Measurements from ENCODE around the gene PNN. TPM values are rescaled to one million over a fixed set of nuclear protein-coding genes. Genes with fewer than 3 reads are reported as not detected.
"Not testable (repeated sequence)": the region's sequence is repeated elsewhere in the genome, so short reads cannot be mapped to it uniquely, and the experiment has no call there.

Gene PNN
- total RNA-seq, 1 donor from 2014 or later: 80.3 TPM

GRCh38 chr14:39181026-39181692 is 6.1 kb downstream of the PNN start:
- intact Hi-C loops (cut with micrococcal nuclease): no loop called here

GRCh38 chr14:39181693-39182047 is 6.6 kb downstream of the PNN start:
- intact Hi-C loops (cut with micrococcal nuclease): no loop called here

DNA sequence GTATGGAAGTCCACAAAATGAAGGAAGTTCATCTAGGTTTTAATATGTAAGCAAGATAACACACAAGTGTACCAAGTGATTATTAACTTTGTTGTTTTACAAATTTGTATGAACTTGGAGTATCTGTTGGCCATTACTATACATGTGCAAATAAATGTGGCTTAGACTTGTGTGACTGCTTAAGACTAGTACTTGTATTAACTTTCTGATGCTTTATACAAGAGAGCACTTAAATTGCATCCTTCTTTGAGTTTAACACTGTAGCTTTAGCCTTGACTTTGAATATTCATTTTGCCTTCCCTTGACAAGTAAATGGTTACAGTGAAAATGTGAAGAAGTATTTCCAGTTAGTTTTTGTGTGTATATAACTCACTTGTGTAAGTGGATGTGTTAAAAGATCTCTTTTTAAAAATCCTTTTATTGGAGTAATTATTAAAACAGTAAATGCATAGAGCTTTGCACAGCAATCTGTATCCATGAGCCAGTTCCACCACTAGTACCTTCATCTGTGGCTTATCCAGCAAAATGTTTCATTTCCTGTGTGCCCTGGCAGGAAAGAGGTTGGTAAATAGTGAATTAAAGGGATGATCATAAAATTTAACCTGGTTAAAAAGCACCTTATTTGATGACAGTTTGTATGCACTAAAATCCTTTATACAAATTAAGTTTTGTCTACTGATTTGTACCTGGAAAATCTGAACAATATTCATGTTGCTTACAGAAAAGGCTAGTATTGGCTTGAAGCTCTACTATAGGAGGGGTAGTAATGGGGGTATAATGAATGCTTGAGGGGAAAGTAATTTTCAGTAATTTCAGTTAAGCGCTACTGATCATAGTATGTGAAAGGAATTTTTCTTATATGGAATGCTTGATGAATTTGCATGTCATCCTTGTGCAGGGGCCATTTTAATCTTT is 8.0 kb downstream of the PNN start:
- intact Hi-C loops (cut with micrococcal nuclease): no loop called here

- intact Hi-C loops (cut with micrococcal nuclease): not testable (repeated sequence)
Observed at GRCh38 chr14:39183685-39184003, 8.6 kb downstream of the PNN start.

- intact Hi-C loops (cut with micrococcal nuclease): no loop called here
Observed at GRCh38 chr14:39184628-39185255, 9.7 kb downstream of the PNN start.

DNA sequence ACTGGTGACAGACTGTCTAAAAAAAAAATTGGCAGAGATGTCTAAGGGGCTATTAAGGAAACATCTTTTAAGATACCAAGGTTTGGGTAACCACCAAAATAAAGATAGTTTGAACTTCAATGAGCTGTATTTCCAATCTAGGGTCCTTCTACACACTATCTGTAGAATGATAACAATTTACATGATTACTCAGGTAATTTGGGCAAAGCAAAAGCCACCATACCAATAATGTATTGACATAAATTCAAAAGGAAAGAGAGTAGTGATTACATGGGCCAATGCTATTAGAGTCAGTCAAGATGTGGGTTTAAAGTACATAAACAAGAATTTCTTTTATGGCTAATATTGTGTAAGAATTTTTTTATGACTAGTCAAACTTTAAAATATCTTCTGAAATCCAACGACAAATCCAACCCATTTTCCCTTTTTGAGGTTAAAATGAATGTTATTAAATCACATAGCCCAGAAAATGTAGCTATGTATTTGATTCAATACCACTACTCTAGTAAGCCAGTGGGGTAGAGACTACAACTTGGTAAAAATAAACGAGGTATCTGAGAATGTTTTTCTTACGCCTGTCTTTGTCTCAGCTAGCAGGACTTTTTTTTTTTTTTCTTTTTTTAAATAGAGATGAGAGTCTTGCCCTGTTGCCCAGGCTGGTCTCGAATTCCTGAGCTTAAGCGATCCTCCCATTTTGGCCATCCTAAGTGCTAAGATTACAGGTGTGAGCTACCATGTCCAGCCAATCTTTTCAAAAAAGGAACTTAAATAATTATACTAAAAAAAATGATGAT is 10.4 kb downstream of the PNN start:
- intact Hi-C loops (cut with micrococcal nuclease): no loop called here

DNA sequence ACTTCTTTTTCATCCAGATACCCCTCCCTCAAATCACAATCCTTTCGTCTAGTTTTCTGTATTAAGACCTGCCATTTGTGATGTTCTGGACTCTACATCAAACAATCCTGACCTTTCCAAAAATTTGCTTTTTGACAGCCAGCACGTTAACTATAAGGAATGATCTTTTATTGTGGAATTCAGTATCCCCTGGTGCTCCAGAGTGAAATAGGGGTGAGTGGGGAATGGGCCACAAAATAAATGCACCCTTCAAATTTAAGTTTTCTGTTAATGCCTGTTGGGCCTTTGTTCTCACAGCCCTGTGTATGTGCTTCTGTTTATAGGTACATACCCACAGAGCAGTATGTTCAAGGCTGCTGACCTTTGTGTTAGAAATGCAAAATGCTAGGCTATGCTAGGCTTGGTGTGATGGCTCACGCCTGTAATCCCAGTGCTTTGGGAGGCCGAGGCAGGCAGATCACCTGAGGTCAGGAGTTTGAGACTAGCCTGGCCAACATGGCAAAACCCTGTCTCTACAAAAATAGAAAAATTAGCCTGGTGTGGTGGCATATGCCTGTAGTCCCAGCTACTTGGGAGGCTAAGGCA is 12.0 kb downstream of the PNN start:
- intact Hi-C loops (cut with micrococcal nuclease): no loop called here

DNA sequence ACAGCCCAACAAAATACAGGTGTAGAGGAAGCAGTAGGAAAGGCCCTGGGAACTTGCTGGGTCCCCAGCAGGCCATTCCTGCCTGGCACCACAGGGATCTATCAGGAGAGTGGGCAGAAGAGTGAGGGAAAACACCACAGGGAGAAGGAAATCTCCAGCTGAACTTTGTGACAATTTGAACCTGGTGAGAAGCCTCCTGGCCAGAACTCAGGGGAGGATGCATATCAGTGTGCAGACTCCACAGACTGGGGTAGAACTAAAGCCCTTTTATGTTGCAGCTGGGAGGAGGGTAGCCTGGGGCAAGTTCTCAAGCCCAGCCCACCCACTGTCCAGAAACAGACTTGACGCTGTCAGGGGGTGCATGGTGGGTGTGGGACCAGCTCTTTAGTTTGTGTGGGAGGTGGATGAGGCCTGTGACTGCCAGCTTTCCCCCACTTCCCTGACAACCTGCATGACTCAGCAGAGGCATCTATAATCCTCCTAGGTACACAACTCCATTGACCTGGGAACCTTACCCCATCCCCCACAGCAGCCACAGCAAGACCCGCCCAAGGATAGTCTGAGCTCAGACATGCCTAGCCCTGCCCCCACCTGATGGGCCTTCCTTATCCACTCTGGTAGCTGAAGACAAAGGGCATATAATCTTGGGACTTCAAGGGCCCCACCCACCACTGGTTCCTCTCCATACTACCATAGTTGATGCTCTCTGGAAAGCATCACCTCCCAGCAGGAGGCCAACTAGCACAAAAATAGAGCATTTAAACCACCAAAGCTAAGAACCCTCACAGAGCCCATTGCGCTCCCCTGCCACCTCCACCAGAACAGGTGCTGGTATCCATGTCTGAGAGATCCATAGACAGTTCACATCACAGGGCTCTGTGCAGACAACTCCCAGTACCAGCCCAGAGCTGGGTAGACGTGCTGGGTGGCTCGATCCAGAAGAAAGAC is 28.9 kb downstream of the PNN start:
- intact Hi-C loops (cut with micrococcal nuclease): no loop called here

- intact Hi-C loops (cut with micrococcal nuclease): loop anchor here (1.0 kb wide), 2 partner anchors 22 to 32 kb away; partner anchors contain the start of gene PNN
Observed at GRCh38 chr14:39207430-39207829, 32.4 kb downstream of the PNN start.

- intact Hi-C loops (cut with micrococcal nuclease): no loop called here
Observed at GRCh38 chr14:39211109-39211741, 36.2 kb downstream of the PNN start.

DNA sequence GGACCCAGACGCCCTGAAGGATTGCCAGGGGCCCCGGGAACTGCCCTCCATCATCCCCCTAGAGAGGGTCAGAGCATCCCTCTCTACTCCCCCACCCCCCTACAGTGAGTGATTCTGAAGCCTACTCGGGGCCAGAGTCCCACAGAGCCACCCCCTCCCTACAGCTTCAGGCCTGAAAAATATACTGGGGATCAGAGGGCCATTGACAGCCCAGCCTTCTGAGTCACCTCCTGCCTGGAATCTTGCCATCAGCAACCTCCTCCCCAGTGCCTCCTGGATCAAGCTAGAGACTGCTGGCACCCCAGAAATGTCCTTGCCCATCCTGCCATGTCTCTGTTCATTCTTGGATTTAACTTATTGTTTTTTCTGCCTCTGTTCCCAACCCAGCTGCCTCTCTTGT is 37.0 kb downstream of the PNN start:
- intact Hi-C loops (cut with micrococcal nuclease): no loop called here

GRCh38 chr14:39212693-39213092 is 37.6 kb downstream of the PNN start:
- intact Hi-C loops (cut with micrococcal nuclease): no loop called here

DNA sequence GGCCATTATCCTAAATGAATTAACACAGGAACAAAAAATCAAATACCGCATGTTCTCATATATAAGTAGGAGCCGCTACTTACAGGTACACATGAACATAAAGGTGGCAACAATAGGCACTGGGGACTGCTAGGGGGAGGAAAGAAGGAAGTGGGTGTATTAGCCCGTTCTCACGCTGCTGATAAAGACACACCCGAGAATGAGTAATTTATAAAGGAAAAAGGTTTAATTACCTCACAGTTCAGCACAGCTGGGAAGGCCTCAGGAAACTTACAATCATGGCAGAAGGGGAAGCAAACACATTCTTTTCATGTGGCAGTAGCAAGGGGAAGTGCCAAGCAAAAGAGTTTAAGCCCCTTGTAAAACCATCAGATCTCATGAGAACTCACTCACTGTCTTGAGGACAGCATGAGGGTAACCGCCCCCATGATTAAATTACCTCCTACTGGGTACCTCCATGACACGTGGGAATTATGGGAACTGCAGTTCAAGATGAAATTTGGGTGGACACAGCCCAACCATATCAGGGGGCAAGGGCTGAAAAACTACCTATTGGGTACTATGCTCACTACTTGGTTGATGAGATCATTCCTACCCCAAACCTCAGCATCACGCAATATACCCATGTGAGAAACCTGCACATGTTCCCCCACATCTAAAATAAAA is 42.3 kb downstream of the PNN start:
- intact Hi-C loops (cut with micrococcal nuclease): no loop called here

DNA sequence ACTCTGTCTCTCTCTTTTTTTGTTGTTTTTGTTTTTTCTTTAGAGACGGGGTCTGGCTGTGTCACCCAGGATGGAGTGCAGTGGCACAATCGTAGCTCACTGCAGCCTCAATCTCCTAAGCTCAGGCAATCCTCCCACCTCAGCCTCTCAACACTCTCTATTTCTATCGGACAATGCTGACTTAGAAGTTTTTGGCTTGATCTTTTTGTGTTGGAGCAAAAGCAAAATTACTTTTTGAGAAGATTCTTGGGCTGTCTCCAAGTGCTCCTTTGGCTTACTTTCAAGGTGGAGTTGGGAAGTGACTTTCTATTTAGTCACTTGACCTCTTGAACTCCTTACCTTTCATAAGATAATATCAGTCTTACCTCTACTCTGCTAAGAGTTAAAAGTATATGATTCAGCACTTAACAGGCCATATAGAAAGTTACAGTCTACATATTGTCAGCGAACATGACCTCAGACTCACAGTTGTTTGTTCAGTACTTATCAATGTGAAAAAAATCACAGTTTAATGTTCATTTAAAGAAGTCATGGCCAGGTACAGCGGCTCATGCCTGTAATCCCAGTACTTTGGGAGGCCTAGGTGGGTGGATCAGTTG is 43.2 kb downstream of the PNN start:
- intact Hi-C loops (cut with micrococcal nuclease): no loop called here

DNA sequence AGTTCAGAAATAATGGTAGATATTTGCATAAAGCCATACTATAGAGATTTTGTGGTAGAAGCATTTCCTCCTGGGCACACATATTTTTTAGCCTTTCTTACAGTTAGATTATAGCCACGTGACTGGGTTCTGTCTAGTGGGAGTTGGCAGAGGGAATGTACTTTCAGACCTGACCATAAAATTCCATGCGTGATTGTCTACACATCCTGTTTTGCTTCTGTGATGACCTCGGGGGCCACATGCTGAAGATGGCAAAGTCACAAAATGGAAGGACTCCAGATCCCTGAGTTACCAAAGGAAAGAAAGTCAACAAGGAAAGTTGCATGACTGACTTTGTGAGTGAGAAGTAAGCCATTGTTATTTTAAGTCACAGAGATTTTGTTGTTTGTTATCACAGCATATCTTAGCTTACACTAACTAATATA is 44.0 kb downstream of the PNN start:
- intact Hi-C loops (cut with micrococcal nuclease): no loop called here

DNA sequence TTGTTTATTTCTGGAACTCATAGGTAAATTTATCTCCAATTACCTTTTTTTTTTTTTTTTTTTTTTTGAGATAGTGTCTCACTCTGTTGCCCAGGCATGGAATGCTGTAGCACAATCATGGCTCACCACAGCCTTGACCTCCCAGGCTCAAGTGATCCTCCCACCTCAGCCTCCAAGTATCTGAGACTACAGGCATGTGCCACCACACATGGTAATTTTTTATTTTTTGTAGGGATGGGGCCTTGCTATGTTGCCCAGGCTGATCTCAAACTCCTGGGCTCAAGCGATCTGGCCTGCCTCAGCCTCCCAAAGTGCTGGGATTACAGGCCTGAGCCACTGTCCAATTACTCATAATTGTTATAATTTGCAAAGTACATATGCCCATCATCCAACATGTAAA is 45.4 kb downstream of the PNN start:
- intact Hi-C loops (cut with micrococcal nuclease): not testable (repeated sequence)

DNA sequence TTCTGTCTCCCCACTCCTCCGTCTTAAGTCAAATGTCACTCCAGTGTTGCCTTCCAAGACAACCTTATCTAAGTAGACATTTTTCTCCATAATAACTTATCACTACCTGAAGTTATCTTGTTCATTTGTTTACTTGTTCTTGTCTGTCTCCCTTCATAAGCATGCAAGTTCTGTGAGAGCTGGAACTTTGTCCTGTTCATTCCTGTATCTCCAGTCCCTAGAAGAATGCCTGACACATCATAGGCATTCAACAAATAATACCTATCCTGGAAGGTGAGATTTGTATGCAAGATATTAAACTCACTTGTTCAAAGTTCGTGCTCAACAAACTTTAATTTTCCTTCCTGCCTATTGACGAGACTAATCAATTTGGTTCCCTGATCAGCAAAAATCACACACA is 53.0 kb downstream of the PNN start:
- intact Hi-C loops (cut with micrococcal nuclease): no loop called here

- intact Hi-C loops (cut with micrococcal nuclease): loop anchor here (1.0 kb wide), 7 partner anchors 21 to 204 kb away; partner anchors contain the start of genes FBXO33, GEMIN2, PNN and SEC23A
Observed at GRCh38 chr14:39228509-39229221, 53.6 kb downstream of the PNN start.

Measured in T-helper 1 cell treated with Interleukin-12 subunit alpha and Interleukin-12 subunit beta and Interleukin-4 antibody, amounts not matched to agents 30 ng/mL and 1 ng/mL, for 36 hours (primary cell).